HepG2 (cell line): Measurements from ENCODE around the gene OGFR. TPM values are rescaled to one million over a fixed set of nuclear protein-coding genes. Genes with fewer than 3 reads are reported as not detected.

ENCODE experiments used
- ETS1 ChIP-seq: sonication (generic); formaldehyde crosslinking; IDR thresholded peaks from 2 replicates; pipeline ENCODE4 v1.4.0; 2020; ENCODE audit warnings: missing genetic modification reagents
- EZH2 ChIP-seq: conservative IDR thresholded peaks from 2 replicates; pipeline ENCODE4 v1.6.1; 2012; ENCODE audit warnings: mild to moderate bottlenecking, low read depth, low read length, moderate library complexity
- FOXK2 ChIP-seq: fragments of 450-650 bp; IDR thresholded peaks from 2 replicates; pipeline ENCODE4 v1.6.1; 2016
- FOXP4 ChIP-seq: sonication (generic); formaldehyde crosslinking; IDR thresholded peaks from 2 replicates; pipeline ENCODE4 v1.4.0; 2020; ENCODE audit warnings: missing genetic modification reagents
- HES4 ChIP-seq: sonication (generic); formaldehyde crosslinking; IDR thresholded peaks from 2 replicates; pipeline ENCODE4 v1.9.0; 2021; ENCODE audit warnings: mild to moderate bottlenecking, missing genetic modification reagents, borderline replicate concordance
- HMGXB4 ChIP-seq, 2 experiments: sonication (generic) in 1 of 2; formaldehyde crosslinking in 1 of 2; IDR thresholded peaks; 2 replicates each; pipeline versions ENCODE4 v1.4.0 to v1.6.1; 2018 to 2020; ENCODE audit warnings: missing genetic modification reagents in 2 of 2, borderline replicate concordance in 1 of 2, low read depth in 1 of 2, mild to moderate bottlenecking in 1 of 2, missing biosample characterization in 1 of 2
- RBAK ChIP-seq: sonication (generic); formaldehyde crosslinking; IDR thresholded peaks from 2 replicates; pipeline ENCODE4 v1.5.1; 2020; ENCODE audit warnings: mild to moderate bottlenecking, missing genetic modification reagents
- THAP11 ChIP-seq: IDR thresholded peaks from 2 replicates; pipeline ENCODE4 v1.6.1; 2016; ENCODE audit warnings: missing biosample characterization, missing genetic modification reagents
- ZBTB39 ChIP-seq: sonication (generic); formaldehyde crosslinking; IDR thresholded peaks from 2 replicates; pipeline ENCODE4 v1.5.0; 2020; ENCODE audit warnings: missing genetic modification reagents
- ZNF124 ChIP-seq: sonication (generic); formaldehyde crosslinking; IDR thresholded peaks from 2 replicates; pipeline ENCODE4 v1.4.0; 2020; ENCODE audit warnings: missing genetic modification reagents
- ZNF256 ChIP-seq: sonication (generic); formaldehyde crosslinking; conservative IDR thresholded peaks from 2 replicates; pipeline ENCODE4 v1.4.0; 2020; ENCODE audit warnings: missing genetic modification reagents
- ZNF672 ChIP-seq: sonication (generic); formaldehyde crosslinking; IDR thresholded peaks from 2 replicates; pipeline ENCODE4 v1.8.1; 2022; ENCODE audit warnings: missing genetic modification reagents
- ZNF687 ChIP-seq: sonication (generic); formaldehyde crosslinking; IDR thresholded peaks from 2 replicates; pipeline ENCODE4 v1.5.1; 2020; ENCODE audit warnings: mild to moderate bottlenecking, missing genetic modification reagents, moderate library complexity
- ZNF704 ChIP-seq: sonication (generic); formaldehyde crosslinking; IDR thresholded peaks from 2 replicates; pipeline ENCODE4 v1.8.1; 2023; ENCODE audit warnings: mild to moderate bottlenecking, inconsistent platforms, moderate library complexity, missing genetic modification reagents, borderline replicate concordance
- ZNF777 ChIP-seq: sonication (generic); formaldehyde crosslinking; IDR thresholded peaks from 2 replicates; pipeline ENCODE4 v1.4.0; 2020; ENCODE audit warnings: missing genetic modification reagents
- polyA plus RNA-seq, 8 experiments: library from polyadenylated mRNA; depleted of rRNA in 3 of 8; stranded (reverse) in 7 of 8; unstranded in 1 of 8; fragments of >200 nt; fragmentation: Illumina TruSeq in 4 of 8; extraction: Trizol in 4 of 8; gene quantifications; 2 replicates each; pipeline versions ENCODE4 v1.2.1 to v1.2.3, GENCODE V29; 2011 to 2016; ENCODE audit warnings: low read depth in 4 of 8, missing spikeins in 1 of 8, mixed read lengths in 1 of 8; ENCODE audit not compliant: insufficient read depth in 1 of 8
- total RNA-seq, 5 experiments: library from RNA; depleted of rRNA; stranded (reverse); fragments of >200 nt; fragmentation: Illumina TruSeq; extraction: Trizol; gene quantifications; 2 replicates each; pipeline ENCODE4 v1.2.3, GENCODE V29; 2016; ENCODE audit warnings: low read depth in 1 of 5

The OGFR gene
- total and polyA plus RNA-seq, 2 of the 13 experiments (the other 11 are each of a cell fraction or from before 2014, with no cell fraction given), result 47.7 to 81.8 TPM

- TF ChIP-seq ZNF687 (CRISPR knock-in tag), result peak; percentile 51
- 0 out of 2 replicates have a peak, but pooled peaks have one; percentile 72 for TF ChIP-seq ZNF704
- TF ChIP-seq RBAK (CRISPR knock-in tag), result no peak
- TF ChIP-seq ZNF777 (CRISPR knock-in tag), result peak; percentile 20; the same call in 1 of the 2 replicates
- no peak for TF ChIP-seq THAP11
- TF ChIP-seq ZNF256 (CRISPR knock-in tag), result no peak; the same call in 1 of the 2 replicates
- TF ChIP-seq HMGXB4 (CRISPR knock-in tag; IDR thresholded peaks at IDR 0.05; ENCODE audit: borderline replicate concordance in 1 of 2, low read depth in 1 of 2), result no peak
- no peak for TF ChIP-seq ZNF672 (CRISPR knock-in tag)
- TF ChIP-seq ZNF124 (CRISPR knock-in tag), result no peak
- TF ChIP-seq ZBTB39, result no peak
- TF ChIP-seq FOXP4, result 0 out of 2 replicates have a peak, but pooled peaks have one; percentile 14
- TF ChIP-seq HES4 (CRISPR knock-in tag), result no peak; the same call in 1 of the 2 replicates
- no peak for TF ChIP-seq EZH2
- no peak for TF ChIP-seq FOXK2
- no peak for TF ChIP-seq ETS1 (CRISPR knock-in tag)
Observed at GRCh38 chr20:62832212-62832922, 27.7 kb downstream of the OGFR start (continued).
